ENCODE results near the gene PDK2. TPM values are rescaled to one million over a fixed set of nuclear protein-coding genes. Genes with fewer than 3 reads are reported as not detected.

The PDK2 gene
- total RNA-seq, 1 donor from 2014 or later: 10.9 TPM

GRCh38 chr17:50063561-50064252, 31.4 kb upstream of the PDK2 start:
- H3K27ac Mint-ChIP-seq: no peak overlapping the region
- no peaks in the 10 kb centered on the region for H3K27me3 Mint-ChIP-seq
- no peak for DNase-seq
- intact Hi-C loops (cut with micrococcal nuclease): no loop called here
- no peaks in the 10 kb centered on the region for H3K9me3 Mint-ChIP-seq
- no peak overlapping the region for H3K4me3 Mint-ChIP-seq
- H3K36me3 Mint-ChIP-seq (ENCODE audit: low read depth): no peaks in the 10 kb centered on the region
- H3K4me1 Mint-ChIP-seq: peaks cover 2% of the 10 kb centered on the region

DNA sequence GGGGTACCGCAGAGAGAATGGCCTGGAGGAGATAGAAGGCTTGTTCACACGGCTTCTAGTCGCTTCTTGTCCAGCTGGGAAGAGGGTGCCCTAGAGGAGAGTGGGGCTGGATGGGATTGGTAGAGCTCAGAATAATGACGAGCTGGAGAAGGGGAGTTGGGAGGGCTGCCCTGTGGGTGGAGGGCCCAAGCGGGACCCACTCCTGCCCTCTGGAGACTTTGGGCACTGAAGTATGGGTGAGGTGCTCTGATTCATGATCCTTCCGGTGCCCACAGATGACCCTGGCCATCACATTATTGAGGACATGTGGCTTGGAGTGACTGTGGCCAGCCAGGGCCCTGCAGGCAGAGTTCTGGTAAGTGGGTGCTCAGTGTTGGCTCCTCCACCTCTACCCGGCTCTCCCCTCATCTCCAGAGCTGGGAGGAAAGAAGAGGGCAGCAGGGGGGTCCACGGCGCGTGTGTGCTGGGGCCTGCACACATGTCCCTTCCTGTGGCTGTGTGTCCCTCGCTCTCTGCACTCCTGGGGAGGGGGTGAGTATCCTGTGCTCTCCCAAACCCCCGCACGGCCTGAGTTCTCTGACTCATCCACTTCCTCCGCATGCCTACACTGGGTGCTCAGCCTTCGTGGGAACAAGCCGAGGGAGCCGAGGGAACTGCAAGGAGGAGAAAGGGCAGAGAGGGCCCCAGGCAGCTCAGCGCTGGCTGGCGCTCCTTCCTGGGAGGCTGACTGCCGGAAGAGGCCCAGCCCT, 30.7 kb upstream of the PDK2 start:
- intact Hi-C loops (cut with micrococcal nuclease): no loop called here
- no peak overlapping the region for H3K4me3 Mint-ChIP-seq
- H3K9me3 Mint-ChIP-seq: no peaks in the 10 kb centered on the region
- H3K27me3 Mint-ChIP-seq: no peaks in the 10 kb centered on the region
- no peak overlapping the region for H3K27ac Mint-ChIP-seq
- no peaks in the 10 kb centered on the region for H3K36me3 Mint-ChIP-seq (ENCODE audit: low read depth)
- peaks cover 2% of the 10 kb centered on the region for H3K4me1 Mint-ChIP-seq
- DNase-seq: no peak

- no peak for DNase-seq
- no peak overlapping the region for H3K27ac Mint-ChIP-seq
- no peaks in the 10 kb centered on the region for H3K4me1 Mint-ChIP-seq
Measured at GRCh38 chr17:50065056-50065455, 30.1 kb upstream of the PDK2 start.

DNA sequence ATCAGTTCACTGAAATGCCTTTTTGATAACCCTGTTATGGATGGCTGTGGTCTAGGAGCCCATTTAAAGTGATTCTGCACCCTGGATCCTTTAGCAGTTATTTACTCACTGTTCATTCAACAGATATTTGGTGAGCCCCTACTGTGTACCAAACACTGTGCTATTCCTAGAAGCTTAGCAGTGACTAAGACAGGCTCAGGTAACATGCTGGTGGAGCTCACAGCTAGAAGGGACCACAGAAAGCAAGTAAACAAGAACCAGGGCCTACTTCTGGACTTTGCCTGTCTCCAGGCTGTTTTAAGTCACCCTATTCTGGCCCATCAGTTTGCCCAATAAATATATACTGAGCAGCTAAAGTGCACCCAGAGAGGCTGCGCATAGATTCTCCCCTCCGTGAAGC, 28.2 kb upstream of the PDK2 start:
- intact Hi-C loops (cut with micrococcal nuclease): no loop called here
- Mint-ChIP-seq H3K27me3 (no peaks in the 10 kb centered on the region), H3K4me3 (no peak overlapping the region), H3K9me3 (no peaks in the 10 kb centered on the region), H3K36me3 (ENCODE audit: low read depth) (peaks cover 17% of the 10 kb centered on the region), H3K4me1 (no peaks in the 10 kb centered on the region), H3K27ac (no peak overlapping the region)
- no peak for DNase-seq

More at GRCh38 chr17:50065056-50065455, 30.1 kb upstream of the PDK2 start:
- intact Hi-C loops (cut with micrococcal nuclease): no loop called here
- H3K27me3 Mint-ChIP-seq: no peaks in the 10 kb centered on the region
- H3K9me3 Mint-ChIP-seq: no peaks in the 10 kb centered on the region
- no peak overlapping the region for H3K4me3 Mint-ChIP-seq
- peaks cover 3% of the 10 kb centered on the region for H3K36me3 Mint-ChIP-seq (ENCODE audit: low read depth)

DNA sequence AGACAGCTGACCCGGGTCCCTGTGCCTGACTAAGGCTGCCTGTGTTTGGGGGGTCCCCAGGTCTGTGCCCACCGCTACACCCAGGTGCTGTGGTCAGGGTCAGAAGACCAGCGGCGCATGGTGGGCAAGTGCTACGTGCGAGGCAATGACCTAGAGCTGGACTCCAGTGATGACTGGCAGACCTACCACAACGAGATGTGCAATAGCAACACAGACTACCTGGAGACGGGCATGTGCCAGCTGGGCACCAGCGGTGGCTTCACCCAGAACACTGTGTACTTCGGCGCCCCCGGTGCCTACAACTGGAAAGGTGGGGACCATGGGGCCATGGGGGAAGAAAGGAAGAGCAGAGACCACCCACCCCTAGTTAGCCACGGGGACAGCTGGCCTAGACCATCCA, 27.2 kb upstream of the PDK2 start:
- H3K4me1 Mint-ChIP-seq: no peaks in the 10 kb centered on the region
- peaks cover 22% of the 10 kb centered on the region for H3K36me3 Mint-ChIP-seq (ENCODE audit: low read depth)
- no peak overlapping the region for H3K27ac Mint-ChIP-seq
- intact Hi-C loops (cut with micrococcal nuclease): no loop called here
- H3K4me3 Mint-ChIP-seq: no peak overlapping the region
- H3K27me3 Mint-ChIP-seq: no peaks in the 10 kb centered on the region
- H3K9me3 Mint-ChIP-seq: no peaks in the 10 kb centered on the region
- DNase-seq: no peak

GRCh38 chr17:50070908-50071680, 24.1 kb upstream of the PDK2 start:
- no peaks in the 10 kb centered on the region for H3K9me3 Mint-ChIP-seq
- no peaks in the 10 kb centered on the region for H3K27me3 Mint-ChIP-seq
- intact Hi-C loops (cut with micrococcal nuclease): no loop called here
- DNase-seq: no peak
- H3K36me3 Mint-ChIP-seq (ENCODE audit: low read depth): peaks cover 23% of the 10 kb centered on the region
- no peaks in the 10 kb centered on the region for H3K4me1 Mint-ChIP-seq
- H3K4me3 Mint-ChIP-seq: no peak overlapping the region
- H3K27ac Mint-ChIP-seq: no peak overlapping the region

- Mint-ChIP-seq H3K9me3 (no peaks in the 10 kb centered on the region), H3K4me1 (no peaks in the 10 kb centered on the region), H3K4me3 (no peak overlapping the region), H3K27me3 (no peaks in the 10 kb centered on the region), H3K36me3 (ENCODE audit: low read depth) (peaks cover 23% of the 10 kb centered on the region), H3K27ac (no peak overlapping the region)
- intact Hi-C loops (cut with micrococcal nuclease): no loop called here
- DNase-seq: no peak
Measured at GRCh38 chr17:50071692-50072091, 23.5 kb upstream of the PDK2 start.

DNA sequence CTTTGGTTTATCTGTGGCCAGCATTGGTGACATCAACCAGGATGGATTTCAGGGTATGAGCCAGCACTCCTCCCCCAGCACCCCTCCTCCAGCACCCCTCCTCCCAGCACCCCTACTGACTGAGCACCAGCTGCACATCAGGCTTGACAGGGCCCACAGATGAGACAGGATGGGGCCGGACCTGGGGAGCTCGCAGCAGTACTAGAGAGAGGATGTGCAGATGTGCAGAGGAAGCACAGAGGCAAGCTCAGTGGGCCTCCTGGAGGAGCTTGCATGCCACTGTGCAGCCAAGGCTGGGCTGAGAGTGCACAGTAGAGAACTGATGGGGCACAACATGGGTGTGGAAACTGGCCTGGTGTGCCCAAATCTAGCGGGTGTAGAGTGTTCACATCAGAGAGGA, 23.0 kb upstream of the PDK2 start:
- intact Hi-C loops (cut with micrococcal nuclease): no loop called here
- H3K9me3 Mint-ChIP-seq: no peaks in the 10 kb centered on the region

DNA sequence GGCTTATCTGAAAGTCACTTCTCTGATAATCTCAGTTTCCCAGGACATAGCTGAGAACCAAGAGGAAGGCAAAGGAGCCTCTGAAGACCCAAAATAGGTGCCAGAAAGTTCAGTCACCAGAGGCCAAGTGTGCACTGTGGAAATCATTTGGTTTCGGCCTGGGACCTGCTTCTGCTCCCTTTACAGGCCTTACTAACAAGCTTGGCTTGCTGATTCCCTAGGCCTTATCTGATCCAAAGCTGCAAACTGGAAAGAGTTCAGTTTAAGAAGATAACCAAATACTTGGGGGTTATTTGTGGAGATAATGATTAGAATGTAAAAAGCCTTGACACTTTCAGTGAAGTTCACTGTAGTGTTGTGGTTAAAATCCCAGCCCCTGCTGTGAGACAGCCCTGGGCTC, 22.2 kb upstream of the PDK2 start:
- no peak overlapping the region for H3K4me3 Mint-ChIP-seq
- H3K4me1 Mint-ChIP-seq: no peaks in the 10 kb centered on the region
- H3K9me3 Mint-ChIP-seq: no peaks in the 10 kb centered on the region
- H3K27ac Mint-ChIP-seq: no peak overlapping the region
- intact Hi-C loops (cut with micrococcal nuclease): no loop called here
- no peaks in the 10 kb centered on the region for H3K27me3 Mint-ChIP-seq
- peaks cover 23% of the 10 kb centered on the region for H3K36me3 Mint-ChIP-seq (ENCODE audit: low read depth)
- DNase-seq: no peak

More for the DNA sequence above, 23.0 kb upstream of the PDK2 start:
- DNase-seq: no peak
- Mint-ChIP-seq H3K27ac (no peak overlapping the region), H3K4me1 (no peaks in the 10 kb centered on the region), H3K27me3 (no peaks in the 10 kb centered on the region), H3K36me3 (ENCODE audit: low read depth) (peaks cover 23% of the 10 kb centered on the region), H3K4me3 (no peak overlapping the region)

DNA sequence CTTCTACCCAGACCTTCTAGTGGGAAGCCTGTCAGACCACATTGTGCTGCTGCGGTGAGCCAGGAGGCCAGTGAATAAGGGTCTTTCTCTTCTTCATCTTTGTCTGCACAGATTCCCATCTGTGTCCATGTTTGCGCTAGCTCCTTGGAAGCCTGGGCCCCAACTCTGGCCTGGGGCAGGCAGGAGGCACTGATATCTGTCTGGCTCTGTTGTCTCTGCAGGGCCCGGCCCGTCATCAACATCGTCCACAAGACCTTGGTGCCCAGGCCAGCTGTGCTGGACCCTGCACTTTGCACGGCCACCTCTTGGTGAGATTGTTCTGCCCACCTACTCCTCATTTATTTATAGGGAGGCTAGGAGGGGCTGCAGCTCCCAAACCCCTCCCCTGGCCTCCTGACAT, 20.9 kb upstream of the PDK2 start:
- Mint-ChIP-seq H3K27ac (no peak overlapping the region), H3K4me3 (no peak overlapping the region), H3K36me3 (ENCODE audit: low read depth) (peaks cover 23% of the 10 kb centered on the region), H3K27me3 (no peaks in the 10 kb centered on the region), H3K9me3 (no peaks in the 10 kb centered on the region), H3K4me1 (no peaks in the 10 kb centered on the region)
- no peak for DNase-seq
- intact Hi-C loops (cut with micrococcal nuclease): no loop called here

DNA sequence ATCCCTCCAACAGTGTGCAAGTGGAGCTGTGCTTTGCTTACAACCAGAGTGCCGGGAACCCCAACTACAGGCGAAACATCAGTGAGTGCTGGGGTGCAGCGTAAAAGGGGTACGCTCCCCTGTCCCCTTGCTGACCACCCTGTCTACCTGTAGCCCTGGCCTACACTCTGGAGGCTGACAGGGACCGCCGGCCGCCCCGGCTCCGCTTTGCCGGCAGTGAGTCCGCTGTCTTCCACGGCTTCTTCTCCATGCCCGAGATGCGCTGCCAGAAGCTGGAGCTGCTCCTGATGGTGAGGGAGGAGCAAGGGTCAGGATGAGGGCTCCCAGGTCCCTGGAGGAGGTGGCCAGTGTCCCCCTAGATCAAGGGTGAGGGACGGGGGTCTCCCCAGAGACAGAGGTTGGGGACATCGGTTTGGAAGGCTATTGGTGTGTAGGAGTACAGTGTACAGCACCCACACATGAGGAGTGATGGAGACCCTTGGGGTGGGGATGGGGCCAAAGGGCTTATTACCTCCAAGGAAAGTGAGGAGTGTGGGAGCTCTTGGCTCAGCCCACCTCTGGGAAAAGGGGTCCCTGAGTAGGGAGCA, 19.6 kb upstream of the PDK2 start:
- Mint-ChIP-seq H3K4me1 (no peaks in the 10 kb centered on the region), H3K9me3 (no peaks in the 10 kb centered on the region), H3K36me3 (ENCODE audit: low read depth) (peaks cover 20% of the 10 kb centered on the region), H3K27ac (no peak overlapping the region), H3K27me3 (no peaks in the 10 kb centered on the region), H3K4me3 (no peak overlapping the region)
- intact Hi-C loops (cut with micrococcal nuclease): no loop called here
- no peak for DNase-seq

GRCh38 chr17:50076221-50076590, 18.9 kb upstream of the PDK2 start:
- Mint-ChIP-seq H3K27me3 (no peaks in the 10 kb centered on the region), H3K4me1 (no peaks in the 10 kb centered on the region), H3K36me3 (ENCODE audit: low read depth) (peaks cover 15% of the 10 kb centered on the region), H3K27ac (no peak overlapping the region), H3K4me3 (no peak overlapping the region), H3K9me3 (no peaks in the 10 kb centered on the region)
- no peak for DNase-seq
- intact Hi-C loops (cut with micrococcal nuclease): no loop called here

DNA sequence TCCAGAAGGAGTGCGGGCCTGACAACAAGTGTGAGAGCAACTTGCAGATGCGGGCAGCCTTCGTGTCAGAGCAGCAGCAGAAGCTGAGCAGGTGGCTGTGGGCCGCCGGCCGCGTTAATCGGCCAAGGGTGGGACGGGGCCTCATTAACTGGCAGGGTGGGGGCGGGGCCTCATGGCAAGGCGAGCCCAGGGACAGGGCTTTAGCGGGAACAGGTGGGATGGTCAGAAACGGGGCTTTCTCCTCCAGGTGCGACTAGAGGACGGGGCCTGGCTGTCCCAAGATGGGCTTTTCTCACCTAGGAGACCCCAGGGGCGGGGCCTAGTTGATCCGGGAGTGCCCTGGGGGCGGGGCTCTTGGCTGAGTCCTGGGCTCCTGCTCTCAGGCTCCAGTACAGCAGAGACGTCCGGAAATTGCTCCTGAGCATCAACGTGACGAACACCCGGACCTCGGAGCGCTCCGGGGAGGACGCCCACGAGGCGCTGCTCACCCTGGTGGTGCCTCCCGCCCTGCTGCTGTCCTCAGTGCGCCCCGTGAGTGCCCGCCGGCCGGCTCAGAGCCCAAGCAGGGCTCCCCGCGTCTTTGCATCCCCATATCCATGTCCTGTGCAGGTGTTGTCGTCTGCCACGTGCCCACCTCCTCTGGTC, 18.4 kb upstream of the PDK2 start:
- no peaks in the 10 kb centered on the region for H3K9me3 Mint-ChIP-seq
- H3K27ac Mint-ChIP-seq: no peak overlapping the region
- H3K4me1 Mint-ChIP-seq: no peaks in the 10 kb centered on the region
- H3K27me3 Mint-ChIP-seq: no peaks in the 10 kb centered on the region
- H3K36me3 Mint-ChIP-seq (ENCODE audit: low read depth): peaks cover 9% of the 10 kb centered on the region
- DNase-seq: no peak
- no peak overlapping the region for H3K4me3 Mint-ChIP-seq
- intact Hi-C loops (cut with micrococcal nuclease): no loop called here
